ENCODE measurements around the gene GOSR2. TPM values are rescaled to one million over a fixed set of nuclear protein-coding genes. Genes with fewer than 3 reads are reported as not detected.

GOSR2 gene
- total and polyA plus RNA-seq, 2 donors (not counting 3 experiments of a cell fraction or from before 2014, with no cell fraction given), result 48.6 to 54.7 TPM

- Histone ChIP-seq H3K4me3 (replicated peaks in 1 of 3; ENCODE audit: insufficient read depth in 1 of 3, low read depth in 1 of 3, low read length in 3 of 3) (no peak overlapping the region), H3K4me2 (ENCODE audit: insufficient read depth, low read length) (no peak overlapping the region), H3K9ac (replicated peaks; ENCODE audit: extremely low read depth, insufficient read depth, low read length) (no peak overlapping the region), H3K27ac (ENCODE audit: insufficient read depth, low read depth, low read length) (no peak overlapping the region), H3K79me2 (ENCODE audit: control insufficient read depth, insufficient read depth, low read length) (no peaks in the 10 kb centered on the region), H2AFZ (ENCODE audit: low read depth, low read length) (no peak overlapping the region), H3K27me3 (ENCODE audit: control insufficient read depth in 2 of 2, insufficient read depth in 2 of 2, low read length in 2 of 2) (peaks cover 1 to 8% of the 10 kb centered on the region in 2 experiments), H4K20me1 (replicated peaks; ENCODE audit: control insufficient read depth, extremely low read depth, insufficient read depth, low read length) (no peaks in the 10 kb centered on the region), H3K9me1 (replicated peaks; ENCODE audit: control insufficient read depth, extremely low read depth, insufficient read depth, low read length) (no peaks in the 10 kb centered on the region), H3K36me3 (ENCODE audit: control insufficient read depth in 2 of 2, extremely low read depth in 1 of 2, insufficient read depth in 2 of 2, low read length in 2 of 2) (no peaks in the 10 kb centered on the region), H3K4me1 (ENCODE audit: control insufficient read depth, extremely low read depth, insufficient read depth, low read length) (no peaks in the 10 kb centered on the region), H3K9me3 (replicated peaks; ENCODE audit: control insufficient read depth, insufficient read depth, low read length) (no peaks in the 10 kb centered on the region)
- no peak for FAIRE-seq
- POLR2A ChIA-PET, result no interaction called here
- TF ChIP-seq POLR2A (IDR thresholded peaks at IDR 0.05; ENCODE audit: low read depth, low read length) (no peak), POLR2AphosphoS5 (IDR thresholded peaks at IDR 0.05; ENCODE audit: insufficient read depth, low read depth, low read length) (no peak), JUN (IDR thresholded peaks at IDR 0.05; ENCODE audit: borderline replicate concordance, insufficient read depth, insufficient read length, low read depth) (no peak), MYC (IDR thresholded peaks at IDR 0.05; ENCODE audit: low read depth, low read length) (no peak), FOS (IDR thresholded peaks at IDR 0.05; ENCODE audit: borderline replicate concordance, insufficient read depth, low read length) (no peak), GATA2 (IDR thresholded peaks at IDR 0.05; ENCODE audit: insufficient read depth, insufficient read length, low read depth, low read length) (no peak), EZH2 (IDR thresholded peaks at IDR 0.05; ENCODE audit: borderline replicate concordance, low read depth, low read length, severe bottlenecking) (no peak), MAX (IDR thresholded peaks at IDR 0.05; ENCODE audit: insufficient read depth, insufficient read length) (no peak), CTCF (IDR thresholded peaks at IDR 0.05; ENCODE audit: extremely low read depth in 1 of 2, insufficient read depth in 1 of 2, low read depth in 1 of 2, low read length in 2 of 2) (no peak)
- dilution Hi-C loops (cut with MboI; ENCODE audit: extremely low pct_ligation_motif_present, low sequenced_read_pairs), result no loop called here
- no TSS peak for BruUV-seq (replicated peaks)
- CTCF ChIA-PET, result no interaction called here
- no peak for DNase-seq (ENCODE audit: low read depth, low spot score)
- intact Hi-C loops (cut with micrococcal nuclease), result no loop called here
Observed at GRCh38 chr17:46898860-46899259, 24.1 kb upstream of the GOSR2 start.
